ENCODE measurements around the gene GPR84. TPM values are rescaled to one million over a fixed set of nuclear protein-coding genes. Genes with fewer than 3 reads are reported as not detected.

The GPR84 gene
- total and polyA plus RNA-seq, 2 donors (not counting 1 experiment from before 2014, with no cell fraction given): 0.16 TPM; not detected in 1

- intact Hi-C loops (cut with micrococcal nuclease): loop anchor here (1.0 to 10.0 kb wide), 8 partner anchors 8 to 633 kb away; partner anchors contain the start of genes CALCOCO1, CBX5, COPZ1 and HNRNPA1
- peak overlapping the region; percentile 99 for H2AFZ ChIP-seq (ENCODE audit: insufficient read depth, low read depth, low read length, poor library complexity, severe bottlenecking)
- H3K4me3 Mint-ChIP-seq: peak overlapping the region; percentile 66
Measured at GRCh38 chr12:54359762-54360351, 4.4 kb downstream of the GPR84 start.

More at GRCh38 chr12:54359762-54360351, 4.4 kb downstream of the GPR84 start:
- Histone ChIP-seq H3K27me3 (replicated peaks in 1 of 4; ENCODE audit: control extremely low read depth in 1 of 4, control insufficient read depth in 3 of 4, insufficient read depth in 4 of 4, low read length in 3 of 4) (no peaks in the 10 kb centered on the region), H3K79me2 (ENCODE audit: control insufficient read depth, insufficient read depth, low read length) (no peaks in the 10 kb centered on the region), H3K9me3 (ENCODE audit: control extremely low read depth in 1 of 3, control insufficient read depth in 2 of 3, insufficient read depth in 1 of 3, low read length in 2 of 3) (no peaks in the 10 kb centered on the region), H3K4me2 (replicated peaks; ENCODE audit: low read depth, low read length, poor library complexity, severe bottlenecking) (peak overlapping the region; percentile 96), H3K9ac (ENCODE audit: low read length) (peak overlapping the region; percentile 85), H4K20me1 (ENCODE audit: control insufficient read depth, insufficient read depth, low read length, poor library complexity, severe bottlenecking) (no peaks in the 10 kb centered on the region), H3K4me3 (ENCODE audit: control extremely low read depth in 1 of 5, extremely low read depth in 1 of 5, insufficient read depth in 1 of 5, low read depth in 2 of 5, low read length in 4 of 5) (peak overlapping the region; percentile 56 to 92 (median 85)), H3K4me1 (ENCODE audit: control insufficient read depth in 2 of 2, insufficient read depth in 2 of 2, low read length in 2 of 2) (peaks cover 18 to 22% of the 10 kb centered on the region in 2 donors), H3K36me3 (replicated peaks in 1 of 2; ENCODE audit: control extremely low read depth in 1 of 2, control insufficient read depth in 1 of 2, extremely low read depth in 1 of 2, insufficient read depth in 2 of 2, low read length in 1 of 2) (no peaks in the 10 kb centered on the region), H3K27ac (ENCODE audit: low read length in 2 of 2) (peak overlapping the region; percentile 40 to 81)
- Mint-ChIP-seq H3K4me1 (peaks cover 14% of the 10 kb centered on the region), H3K27me3 (no peaks in the 10 kb centered on the region), H3K9me3 (ENCODE audit: insufficient read depth) (no peaks in the 10 kb centered on the region), H3K27ac (no peak overlapping the region)
- 100% methylated on average over 1 of the region's 9 CpGs for WGBS (ENCODE audit: insufficient coverage)
- ChIA-PET CTCF (interaction anchor here (0.8 to 7.8 kb wide), 19 partner anchors 8 to 159 kb away, joined by 3 to 42 read pairs (median 8); partner anchors contain the start of genes COPZ1 and HNRNPA1), POLR2A (interaction anchor here (0.9 to 1.8 kb wide), 4 partner anchors 11 to 80 kb away, joined by 3 to 8 read pairs (median 4); partner anchors contain the start of genes CBX5, COPZ1 and HNRNPA1)
- ATAC-seq (ENCODE audit: low read depth): no peak
- no peak for TF ChIP-seq EZH2 (IDR thresholded peaks at IDR 0.05; ENCODE audit: borderline replicate concordance, insufficient read depth, low read depth, low read length, poor library complexity, severe bottlenecking)
- no peak for TF ChIP-seq CTCF (IDR thresholded peaks at IDR 0.05)
- DNase-seq: no peak
